GM19463 (cell line): ENCODE measurements around the gene ARMC8.

Experiments used
- ATAC-seq: cut with Tn5 transposase; IDR thresholded peaks from one replicate; pipeline ENCODE4 v1.9.1; 2021; ENCODE audit warnings: mild to moderate bottlenecking, moderate library complexity; ENCODE audit not compliant: unreplicated experiment

Gene ARMC8

DNA sequence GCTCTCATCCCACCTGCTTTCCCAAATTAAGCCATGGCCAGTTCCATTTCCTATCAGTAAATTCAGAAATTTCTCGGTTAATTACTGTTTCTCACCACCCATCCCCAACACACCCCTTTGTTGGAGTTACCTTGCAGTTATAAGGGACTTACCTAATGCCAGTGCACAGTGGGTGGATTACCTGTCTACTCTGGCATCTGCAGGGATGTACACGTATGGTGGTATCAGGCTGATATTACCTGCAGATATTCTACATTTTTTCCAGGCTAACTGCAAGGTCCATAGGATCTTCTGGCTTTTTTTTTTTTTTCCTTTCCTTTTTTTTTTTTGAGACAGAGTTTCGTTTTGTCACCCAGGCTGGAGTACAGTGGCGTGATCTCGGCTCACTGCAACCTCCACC lies 153.4 kb downstream of the ARMC8 start:
- ATAC-seq, result no peak

DNA sequence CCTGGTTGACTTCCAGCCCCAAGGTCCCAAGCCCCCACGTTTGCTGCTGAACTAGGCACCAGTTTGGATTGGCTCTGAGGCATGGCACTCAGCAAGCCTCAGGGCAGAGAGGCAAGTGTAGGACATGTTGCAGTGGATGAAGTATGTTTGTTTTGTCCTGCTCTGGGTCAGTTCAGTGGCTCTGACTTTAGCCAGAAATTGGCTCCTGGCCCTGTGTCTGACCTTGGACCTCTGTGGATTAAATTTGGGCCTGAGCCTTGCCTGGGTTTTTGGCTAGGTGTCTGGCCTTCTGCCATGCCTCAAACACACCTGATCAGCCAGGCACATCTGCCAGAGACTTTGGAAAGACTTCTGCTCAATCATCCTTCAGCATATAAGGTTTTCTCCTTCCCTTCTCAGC lies 157.7 kb downstream of the ARMC8 start:
- no peak for ATAC-seq
